A549 (cell line): ENCODE results near the gene ZC3H14.

Experiments used
- BCL3 ChIP-seq: fragments of >200 bp; sonication (Bioruptor Twin); formaldehyde crosslinking; IDR thresholded peaks from 3 replicates; pipeline ENCODE4 v1.6.1; 2016
- CHD2 ChIP-seq: fragments of 150-350 bp; IDR thresholded peaks from 2 replicates; pipeline ENCODE4 v1.6.1; 2014; ENCODE audit warnings: low read length; ENCODE audit not compliant: partially characterized antibody
- CTCF ChIP-seq: fragments of >200 bp; sonication (Bioruptor Twin); formaldehyde crosslinking; IDR thresholded peaks from 3 replicates; pipeline ENCODE4 v1.5.1; 2016
- ESRRA ChIP-seq: fragments of 150-350 bp; IDR thresholded peaks from 2 replicates; pipeline ENCODE4 v1.6.1; 2014; ENCODE audit warnings: mild to moderate bottlenecking, low read length, borderline replicate concordance
- HDAC2 ChIP-seq: fragments of 200-600 bp; sonication (generic); IDR thresholded peaks from 2 replicates; pipeline ENCODE4 v1.6.1; 2016
- MAZ ChIP-seq: fragments of 150-350 bp; IDR thresholded peaks from 2 replicates; pipeline ENCODE4 v1.6.1; 2014; ENCODE audit warnings: antibody characterized with exemption, low read depth, low read length, borderline replicate concordance
- MYC ChIP-seq: IDR thresholded peaks from 2 replicates; pipeline ENCODE4 v1.6.1; 2012; ENCODE audit warnings: mild to moderate bottlenecking, inconsistent platforms, low read length, improper control_type of control experiment, borderline replicate concordance
- POLR2A ChIP-seq: IDR thresholded peaks from 2 replicates; pipeline ENCODE4 v1.6.1; 2012; ENCODE audit warnings: mild to moderate bottlenecking, low read length
- REST ChIP-seq: fragments of 200-600 bp; sonication (generic); IDR thresholded peaks from 2 replicates; pipeline ENCODE4 v1.6.1; 2016; ENCODE audit warnings: antibody characterized with exemption, mild to moderate bottlenecking, moderate library complexity
- USF2 ChIP-seq: fragments of 450-650 bp; IDR thresholded peaks from 2 replicates; pipeline ENCODE4 v1.6.1; 2014; ENCODE audit warnings: antibody characterized with exemption

GRCh38 chr14:88668448-88669116, 105.7 kb downstream of the ZC3H14 start:
- TF ChIP-seq CTCF = no peak
- no peak for TF ChIP-seq BCL3
- TF ChIP-seq ESRRA = no peak
- TF ChIP-seq POLR2A = no peak
- TF ChIP-seq MYC = no peak
- TF ChIP-seq CHD2 = no peak
- TF ChIP-seq HDAC2 = no peak
- no peak for TF ChIP-seq REST
- no peak for TF ChIP-seq USF2
- no peak for TF ChIP-seq MAZ
